Mesenchymal stem cell (in vitro differentiated cells and primary cell): ENCODE measurements around the gene PGA3.

Source experiments
- DNase-seq: peaks from one replicate; pipeline ENCODE4 v3.0.0-alpha.2; 2013
- H2AFZ ChIP-seq: one replicate; pipeline ENCODE4 v1.6.1; 2013; ENCODE audit warnings: low read depth, mild to moderate bottlenecking, control low read depth, inconsistent platforms, low read length, moderate library complexity
- H2AK5ac ChIP-seq: 2 replicates; pipeline ENCODE4 v1.6.1; 2013; ENCODE audit warnings: low read length, moderate library complexity, mild to moderate bottlenecking, inconsistent platforms; ENCODE audit not compliant: severe bottlenecking
- H2BK120ac ChIP-seq: one replicate; pipeline ENCODE4 v1.6.1; 2013; ENCODE audit warnings: low read depth, mild to moderate bottlenecking, inconsistent platforms, low read length, moderate library complexity
- H2BK12ac ChIP-seq, 2 experiments: one replicate each; pipeline ENCODE4 v1.6.1; 2013; ENCODE audit warnings: inconsistent platforms in 2 of 2, low read length in 2 of 2, mild to moderate bottlenecking in 2 of 2, moderate library complexity in 2 of 2, control low read depth in 1 of 2
- H2BK15ac ChIP-seq: one replicate; pipeline ENCODE4 v1.6.1; 2013; ENCODE audit warnings: mild to moderate bottlenecking, low read depth, inconsistent platforms; ENCODE audit not compliant: poor library complexity, severe bottlenecking
- H2BK5ac ChIP-seq: 2 replicates; pipeline ENCODE4 v1.6.1; 2013; ENCODE audit warnings: low read depth, mild to moderate bottlenecking, low read length, control low read depth, inconsistent platforms; ENCODE audit not compliant: poor library complexity, severe bottlenecking
- H3K14ac ChIP-seq, 2 experiments: one replicate each; pipeline ENCODE4 v1.6.1; 2013; ENCODE audit warnings: inconsistent platforms in 2 of 2, low read length in 2 of 2, control low read depth in 1 of 2, mild to moderate bottlenecking in 1 of 2, moderate library complexity in 1 of 2
- H3K18ac ChIP-seq, 2 experiments: one replicate each; pipeline ENCODE4 v1.6.1; 2013; ENCODE audit warnings: inconsistent platforms in 2 of 2, low read length in 2 of 2, control low read depth in 1 of 2, low read depth in 1 of 2, mild to moderate bottlenecking in 1 of 2
- H3K23ac ChIP-seq, 2 experiments: one replicate each; pipeline ENCODE4 v1.6.1; 2013; ENCODE audit warnings: inconsistent platforms in 2 of 2, low read length in 2 of 2, mild to moderate bottlenecking in 2 of 2, moderate library complexity in 2 of 2, control low read depth in 1 of 2
- H3K27ac ChIP-seq: 2 replicates; pipeline ENCODE4 v1.5.1; 2013; ENCODE audit warnings: mild to moderate bottlenecking, moderate library complexity, low read length, control low read depth, inconsistent platforms; ENCODE audit not compliant: poor library complexity, severe bottlenecking
- H3K27me3 ChIP-seq, 2 experiments: 2 replicates each; pipeline versions ENCODE4 v1.6.1 to v1.7.0; 2013; ENCODE audit warnings: low read length in 2 of 2, mild to moderate bottlenecking in 2 of 2, moderate library complexity in 2 of 2, control low read depth in 1 of 2, inconsistent platforms in 1 of 2; ENCODE audit not compliant: control insufficient read depth in 1 of 2, insufficient read depth in 1 of 2
- H3K36me3 ChIP-seq, 2 experiments: 2 replicates each; pipeline versions ENCODE4 v1.6.1 to v1.7.0; 2013; ENCODE audit warnings: low read length in 2 of 2, control low read depth in 1 of 2, inconsistent platforms in 1 of 2, low read depth in 1 of 2, mild to moderate bottlenecking in 1 of 2; ENCODE audit not compliant: insufficient read depth in 2 of 2, control insufficient read depth in 1 of 2
- H3K4ac ChIP-seq, 2 experiments: one replicate each; pipeline ENCODE4 v1.6.1; 2013; ENCODE audit warnings: inconsistent platforms in 2 of 2, low read length in 2 of 2, mild to moderate bottlenecking in 2 of 2, moderate library complexity in 2 of 2, control low read depth in 1 of 2, low read depth in 1 of 2
- H3K4me1 ChIP-seq: 2 replicates; pipeline ENCODE4 v1.6.1; 2013; ENCODE audit warnings: low read depth, low read length, control low read depth; ENCODE audit not compliant: control insufficient read depth, insufficient read depth
- H3K4me2 ChIP-seq: 2 replicates; pipeline ENCODE4 v1.6.1; 2013; ENCODE audit warnings: low read length, mild to moderate bottlenecking, inconsistent platforms; ENCODE audit not compliant: poor library complexity, severe bottlenecking
- H3K4me3 ChIP-seq, 2 experiments: 2 replicates each; pipeline versions ENCODE4 v1.5.1 to v1.7.0; 2013; ENCODE audit warnings: low read length in 2 of 2, mild to moderate bottlenecking in 2 of 2, control low read depth in 1 of 2, low read depth in 1 of 2; ENCODE audit not compliant: insufficient read depth in 1 of 2
- H3K79me1 ChIP-seq: replicated peaks from 2 replicates; pipeline ENCODE4 v1.6.1; 2013; ENCODE audit warnings: mild to moderate bottlenecking, control low read depth, low read length, inconsistent platforms; ENCODE audit not compliant: poor library complexity, severe bottlenecking
- H3K9ac ChIP-seq: 2 replicates; pipeline ENCODE4 v1.7.0; 2013; ENCODE audit warnings: mild to moderate bottlenecking, low read length, moderate library complexity
- H3K9me3 ChIP-seq: 2 replicates; pipeline ENCODE4 v1.7.0; 2013; ENCODE audit warnings: mild to moderate bottlenecking, low read length; ENCODE audit not compliant: control insufficient read depth
- H4K8ac ChIP-seq: one replicate; pipeline ENCODE4 v1.6.1; 2013; ENCODE audit warnings: inconsistent platforms, mild to moderate bottlenecking, low read length, moderate library complexity
- H4K91ac ChIP-seq: one replicate; pipeline ENCODE4 v1.6.1; 2013; ENCODE audit warnings: mild to moderate bottlenecking, low read length, inconsistent platforms
- WGBS: methylation state at CpG from one replicate; pipeline ENCODE4 v1.1.7; 2013; ENCODE audit warnings: mixed read lengths; 5-methylcytosine and 5-hydroxymethylcytosine counted together

Gene PGA3

GRCh38 chr11:61155741-61156140 is 47.6 kb upstream of the PGA3 start:
- Histone ChIP-seq H2BK12ac (no peak overlapping the region), H4K91ac (no peak overlapping the region), H3K4me3 (no peak overlapping the region), H2BK120ac (no peak overlapping the region), H3K4me1 (peaks cover 20% of the 10 kb centered on the region), H2BK15ac (no peak overlapping the region), H3K27me3 (no peaks in the 10 kb centered on the region), H2BK5ac (no peak overlapping the region), H3K36me3 (peaks cover 5 to 14% of the 10 kb centered on the region in 2 experiments), H3K4ac (no peak overlapping the region), H3K27ac (no peak overlapping the region), H2AFZ (no peak overlapping the region), H3K9ac (no peak overlapping the region), H4K8ac (no peak overlapping the region), H3K4me2 (no peak overlapping the region), H3K9me3 (peaks cover 19% of the 10 kb centered on the region), H3K14ac (no peak overlapping the region), H3K23ac (no peak overlapping the region), H3K18ac (no peak overlapping the region), H3K79me1 (peaks cover 13% of the 10 kb centered on the region), H2AK5ac (no peak overlapping the region)
- 100% methylated on average over 3 of the region's 5 CpGs for WGBS
- DNase-seq, result no peak

DNA sequence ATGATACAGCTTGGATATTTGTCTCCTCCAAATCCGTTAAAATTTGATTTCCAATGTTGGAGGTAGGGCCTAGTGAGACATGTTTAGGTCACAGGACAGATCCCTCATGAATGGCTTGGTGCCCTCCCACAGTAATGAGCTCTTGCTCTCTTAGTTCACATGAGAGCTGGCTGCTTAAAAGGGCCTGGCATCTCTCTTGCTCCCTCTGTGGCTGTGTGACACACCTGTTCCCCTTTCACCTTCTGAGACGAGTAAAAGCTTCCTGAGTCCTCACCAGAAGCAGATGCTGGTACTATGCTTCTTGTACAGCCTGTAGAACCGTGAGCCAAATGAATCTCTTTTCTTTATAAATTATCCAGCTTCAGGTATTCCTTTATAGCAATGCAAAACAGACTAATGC is 45.6 kb upstream of the PGA3 start:
- 97% methylated on average over 3 of the region's 3 CpGs for WGBS
- Histone ChIP-seq H4K8ac (no peak overlapping the region), H3K27me3 (no peaks in the 10 kb centered on the region), H3K79me1 (peaks cover 2% of the 10 kb centered on the region), H3K9ac (no peak overlapping the region), H3K4me3 (no peak overlapping the region), H3K18ac (no peak overlapping the region), H3K4me2 (no peak overlapping the region), H3K4ac (no peak overlapping the region), H2BK5ac (no peak overlapping the region), H2BK120ac (no peak overlapping the region), H3K14ac (no peak overlapping the region), H3K23ac (no peak overlapping the region), H2BK15ac (no peak overlapping the region), H3K36me3 (peaks cover 3 to 14% of the 10 kb centered on the region in 2 experiments), H3K4me1 (peaks cover 10% of the 10 kb centered on the region), H3K27ac (no peak overlapping the region), H2AFZ (no peak overlapping the region), H4K91ac (no peak overlapping the region), H2AK5ac (peak overlapping the region; percentile 83), H3K9me3 (peaks cover 19% of the 10 kb centered on the region), H2BK12ac (no peak overlapping the region)
- DNase-seq, result no peak

GRCh38 chr11:61158691-61159381 is 44.5 kb upstream of the PGA3 start:
- H3K36me3 ChIP-seq, result peaks cover 3 to 14% of the 10 kb centered on the region in 2 experiments
- H3K4me1 ChIP-seq, result peaks cover 6% of the 10 kb centered on the region
- WGBS, result 90% methylated on average over 3 of the region's 3 CpGs
- peak overlapping the region; percentile 87 for H3K9ac ChIP-seq
- no peak overlapping the region for H3K4me2 ChIP-seq
- H3K4ac ChIP-seq, result no peak overlapping the region
- no peak overlapping the region for H4K91ac ChIP-seq
- H3K79me1 ChIP-seq, result peaks cover 2% of the 10 kb centered on the region
- H3K27ac ChIP-seq, result peak overlapping the region; percentile 79
- DNase-seq, result peak; percentile 90
- H2BK15ac ChIP-seq, result no peak overlapping the region
- H3K9me3 ChIP-seq, result peaks cover 19% of the 10 kb centered on the region
- no peak overlapping the region for H3K23ac ChIP-seq
- H4K8ac ChIP-seq, result no peak overlapping the region
- no peak overlapping the region for H2BK120ac ChIP-seq
- H2AK5ac ChIP-seq, result peak overlapping the region; percentile 12
- peak overlapping the region in 1 of 2 experiments; percentile 68 for H3K4me3 ChIP-seq
- H2AFZ ChIP-seq, result no peak overlapping the region
- peak overlapping the region in 1 of 2 experiments; percentile 76 for H2BK12ac ChIP-seq
- no peaks in the 10 kb centered on the region for H3K27me3 ChIP-seq
- H2BK5ac ChIP-seq, result no peak overlapping the region
- no peak overlapping the region for H3K14ac ChIP-seq
- peak overlapping the region in 1 of 2 experiments; percentile 34 for H3K18ac ChIP-seq

GRCh38 chr11:61160487-61161189 is 42.7 kb upstream of the PGA3 start:
- Histone ChIP-seq H3K18ac (peak overlapping the region; percentile 47 to 92), H4K91ac (no peak overlapping the region), H2BK120ac (no peak overlapping the region), H2AFZ (peak overlapping the region; percentile 15), H3K23ac (no peak overlapping the region), H3K4me1 (peaks cover 6% of the 10 kb centered on the region), H2AK5ac (peak overlapping the region; percentile 37), H3K79me1 (no peaks in the 10 kb centered on the region), H3K27me3 (no peaks in the 10 kb centered on the region), H2BK15ac (no peak overlapping the region), H3K36me3 (peaks cover 3 to 13% of the 10 kb centered on the region in 2 experiments), H3K9me3 (peaks cover 3% of the 10 kb centered on the region), H2BK5ac (peak overlapping the region; percentile 10), H2BK12ac (peak overlapping the region; percentile 35 to 37), H3K4me3 (peak overlapping the region; percentile 84 to 91), H4K8ac (peak overlapping the region; percentile 22), H3K27ac (peak overlapping the region; percentile 42), H3K4me2 (peak overlapping the region; percentile 20), H3K14ac (peak overlapping the region in 1 of 2 experiments; percentile 80), H3K9ac (peak overlapping the region; percentile 92), H3K4ac (peak overlapping the region; percentile 42)
- DNase-seq, result peak; percentile 49
- WGBS, result 33% methylated on average over 11 of the region's 25 CpGs
